Immature natural killer cell (primary cell): Measurements from ENCODE around the gene SPATA20. TPM values are rescaled to one million over a fixed set of nuclear protein-coding genes. Genes with fewer than 3 reads are reported as not detected.

ENCODE experiments used
- DNase-seq, 3 donors: peaks; one replicate each; pipeline ENCODE4 v3.0.0; 2022; ENCODE audit warnings: mixed read lengths in 1 of 3
- H3K27ac Mint-ChIP-seq, 6 donors: one replicate each; pipeline ENCODE4 v1.8.0; 2020; ENCODE audit warnings: mixed read lengths in 6 of 6, mild to moderate bottlenecking in 5 of 6, inconsistent platforms in 4 of 6, moderate library complexity in 3 of 6
- H3K27me3 Mint-ChIP-seq, 3 donors: one replicate each; pipeline ENCODE4 v1.8.0; 2020 to 2021; ENCODE audit warnings: low read depth in 3 of 3, mild to moderate bottlenecking in 3 of 3, mixed read lengths in 3 of 3, moderate library complexity in 3 of 3, inconsistent platforms in 1 of 3
- H3K36me3 Mint-ChIP-seq, 3 donors: one replicate each; pipeline ENCODE4 v1.8.0; 2020; ENCODE audit warnings: mixed read lengths in 3 of 3, inconsistent platforms in 2 of 3, mild to moderate bottlenecking in 2 of 3
- H3K4me1 Mint-ChIP-seq, 2 donors: one replicate each; pipeline ENCODE4 v1.8.0; 2020; ENCODE audit warnings: inconsistent platforms in 2 of 2, mild to moderate bottlenecking in 2 of 2, mixed read lengths in 2 of 2, moderate library complexity in 1 of 2
- H3K4me3 Mint-ChIP-seq, 5 donors: one replicate each; pipeline ENCODE4 v1.8.0; 2020; ENCODE audit warnings: mild to moderate bottlenecking in 5 of 5, mixed read lengths in 5 of 5, inconsistent platforms in 3 of 5, moderate library complexity in 3 of 5
- H3K9me3 Mint-ChIP-seq, 6 donors: one replicate each; pipeline ENCODE4 v1.8.0; 2020; ENCODE audit warnings: mild to moderate bottlenecking in 6 of 6, mixed read lengths in 6 of 6, inconsistent platforms in 4 of 6, moderate library complexity in 3 of 6
- polyA plus RNA-seq, 3 donors: library from polyadenylated mRNA; unstranded; fragments of 300-500 nt; fragmentation: Illumina TruSeq; gene quantifications; one replicate each; pipeline ENCODE4 v1.2.3, GENCODE V29; 2021

SPATA20 gene
- polyA plus RNA-seq, 3 donors from 2014 or later: 9.8 to 23.0 (median 9.9) TPM

GRCh38 chr17:50539762-50540559 is 7.0 kb upstream of the SPATA20 start:
- Mint-ChIP-seq H3K9me3 (no peaks in the 10 kb centered on the region), H3K36me3 (no peaks in the 10 kb centered on the region), H3K27me3 (peaks cover 4 to 14% (median 8%) of the 10 kb centered on the region in 3 donors), H3K4me1 (peaks cover 7 to 8% of the 10 kb centered on the region in 2 donors), H3K27ac (no peak overlapping the region), H3K4me3 (no peak overlapping the region)
- no peak for DNase-seq

GRCh38 chr17:50540560-50541401 is 6.2 kb upstream of the SPATA20 start:
- DNase-seq: no peak
- Mint-ChIP-seq H3K9me3 (no peaks in the 10 kb centered on the region), H3K36me3 (no peaks in the 10 kb centered on the region), H3K27me3 (peaks cover 4 to 13% (median 7%) of the 10 kb centered on the region in 3 donors), H3K4me1 (peaks cover 7 to 10% of the 10 kb centered on the region in 2 donors), H3K27ac (no peak overlapping the region), H3K4me3 (peak overlapping the region; percentile 20 to 87 (median 84))

GRCh38 chr17:50541402-50541715 is 5.6 kb upstream of the SPATA20 start:
- peak overlapping the region; percentile 71 to 91 (median 85) for H3K4me3 Mint-ChIP-seq
- H3K36me3 Mint-ChIP-seq: no peaks in the 10 kb centered on the region
- peaks cover 4 to 14% (median 9%) of the 10 kb centered on the region in 3 donors for H3K27me3 Mint-ChIP-seq
- DNase-seq: no peak
- H3K9me3 Mint-ChIP-seq: no peaks in the 10 kb centered on the region
- peak overlapping the region in 1 of 6 donors; percentile 79 for H3K27ac Mint-ChIP-seq
- H3K4me1 Mint-ChIP-seq: peaks cover 10 to 12% of the 10 kb centered on the region in 2 donors

GRCh38 chr17:50541716-50542688 is 5.0 kb upstream of the SPATA20 start:
- Mint-ChIP-seq H3K27me3 (peaks cover 4 to 14% (median 9%) of the 10 kb centered on the region in 3 donors), H3K36me3 (no peaks in the 10 kb centered on the region), H3K4me1 (peaks cover 17 to 18% of the 10 kb centered on the region in 2 donors), H3K9me3 (no peaks in the 10 kb centered on the region), H3K27ac (peak overlapping the region; percentile 17 to 79 (median 48)), H3K4me3 (peak overlapping the region; percentile 71 to 91 (median 85))
- DNase-seq: peak; percentile 84 to 85 (median 85)

GRCh38 chr17:50542795-50543774 is 3.9 kb upstream of the SPATA20 start:
- no peaks in the 10 kb centered on the region for H3K9me3 Mint-ChIP-seq
- H3K4me3 Mint-ChIP-seq: peak overlapping the region; percentile 71 to 91 (median 85)
- H3K27me3 Mint-ChIP-seq: peaks cover 4 to 14% (median 9%) of the 10 kb centered on the region in 3 donors
- H3K4me1 Mint-ChIP-seq: peaks cover 18 to 22% of the 10 kb centered on the region in 2 donors
- peak overlapping the region in 1 of 6 donors; percentile 36 for H3K27ac Mint-ChIP-seq
- no peaks in the 10 kb centered on the region for H3K36me3 Mint-ChIP-seq
- DNase-seq: no peak

GRCh38 chr17:50544516-50544915 is 2.5 kb upstream of the SPATA20 start:
- peaks cover 18 to 23% of the 10 kb centered on the region in 2 donors for H3K4me1 Mint-ChIP-seq
- no peak overlapping the region for H3K27ac Mint-ChIP-seq
- H3K4me3 Mint-ChIP-seq: peak overlapping the region in 3 of 5 donors; percentile 5 to 60 (median 34)

GRCh38 chr17:50545311-50545710 is 1.7 kb upstream of the SPATA20 start:
- peaks cover 18 to 23% of the 10 kb centered on the region in 2 donors for H3K4me1 Mint-ChIP-seq
- H3K4me3 Mint-ChIP-seq: no peak overlapping the region
- no peaks in the 10 kb centered on the region for H3K9me3 Mint-ChIP-seq
- H3K27ac Mint-ChIP-seq: no peak overlapping the region
- H3K36me3 Mint-ChIP-seq: no peaks in the 10 kb centered on the region
- H3K27me3 Mint-ChIP-seq: peaks cover 4 to 14% (median 9%) of the 10 kb centered on the region in 3 donors
- DNase-seq: no peak

More at GRCh38 chr17:50544516-50544915, 2.5 kb upstream of the SPATA20 start:
- DNase-seq: no peak
- H3K27me3 Mint-ChIP-seq: peaks cover 4 to 14% (median 9%) of the 10 kb centered on the region in 3 donors
- no peaks in the 10 kb centered on the region for H3K36me3 Mint-ChIP-seq
- H3K9me3 Mint-ChIP-seq: no peaks in the 10 kb centered on the region

GRCh38 chr17:50546701-50547034 is 306 bp upstream of the SPATA20 start:
- no peaks in the 10 kb centered on the region for H3K9me3 Mint-ChIP-seq
- H3K27me3 Mint-ChIP-seq: peaks cover 4 to 14% (median 9%) of the 10 kb centered on the region in 3 donors
- no peak for DNase-seq
- H3K27ac Mint-ChIP-seq: peak overlapping the region in 5 of 6 donors; percentile 34 to 81 (median 57)
- peaks cover 18 to 22% of the 10 kb centered on the region in 2 donors for H3K4me1 Mint-ChIP-seq
- no peaks in the 10 kb centered on the region for H3K36me3 Mint-ChIP-seq
- H3K4me3 Mint-ChIP-seq: peak overlapping the region; percentile 65 to 77 (median 69)

GRCh38 chr17:50547736-50548083 is 736 bp downstream of the SPATA20 start:
- H3K4me3 Mint-ChIP-seq: peak overlapping the region; percentile 45 to 83 (median 68)
- H3K36me3 Mint-ChIP-seq: no peaks in the 10 kb centered on the region
- peak overlapping the region in 1 of 6 donors; percentile 82 for H3K27ac Mint-ChIP-seq
- DNase-seq: no peak
- peaks cover 11 to 15% of the 10 kb centered on the region in 2 donors for H3K4me1 Mint-ChIP-seq
- no peaks in the 10 kb centered on the region for H3K9me3 Mint-ChIP-seq
- H3K27me3 Mint-ChIP-seq: peaks cover 2 to 15% (median 9%) of the 10 kb centered on the region in 3 donors

GRCh38 chr17:50548831-50549230 is 1.9 kb downstream of the SPATA20 start:
- no peak for DNase-seq
- H3K27ac Mint-ChIP-seq: no peak overlapping the region
- peaks cover 2 to 9% (median 9%) of the 10 kb centered on the region in 3 donors for H3K27me3 Mint-ChIP-seq
- no peaks in the 10 kb centered on the region for H3K9me3 Mint-ChIP-seq
- H3K4me3 Mint-ChIP-seq: no peak overlapping the region
- no peaks in the 10 kb centered on the region for H3K36me3 Mint-ChIP-seq
- H3K4me1 Mint-ChIP-seq: peaks cover 11 to 15% of the 10 kb centered on the region in 2 donors

- no peak for DNase-seq
- Mint-ChIP-seq H3K27ac (peak overlapping the region in 2 of 6 donors; percentile 32 to 61), H3K27me3 (peaks cover 0 to 9% (median 6%) of the 10 kb centered on the region in 3 donors), H3K4me1 (peaks cover 11 to 15% of the 10 kb centered on the region in 2 donors), H3K4me3 (no peak overlapping the region), H3K9me3 (no peaks in the 10 kb centered on the region), H3K36me3 (no peaks in the 10 kb centered on the region)
Measured at GRCh38 chr17:50549256-50549941, 2.4 kb downstream of the SPATA20 start.

GRCh38 chr17:50549969-50550368 is 3.0 kb downstream of the SPATA20 start:
- Mint-ChIP-seq H3K4me1 (peaks cover 11 to 15% of the 10 kb centered on the region in 2 donors), H3K27me3 (peaks cover 0 to 5% (median 3%) of the 10 kb centered on the region in 3 donors), H3K4me3 (no peak overlapping the region), H3K27ac (peak overlapping the region in 2 of 6 donors; percentile 32 to 61), H3K36me3 (peaks cover 0 to 4% (median 4%) of the 10 kb centered on the region in 3 donors), H3K9me3 (no peaks in the 10 kb centered on the region)
- DNase-seq: no peak
